Erythroblast (primary cell): ENCODE measurements around the gene TCF7L2.

Source experiments
- DNase-seq, 2 experiments: peaks; one replicate each; lab custom pipeline; 2025; lab: John Stamatoyannopoulos, UW
- GATA1 ChIP-seq: IDR thresholded peaks from 2 replicates; pipeline ENCODE4 v1.6.1; 2011; ENCODE audit warnings: low read depth, mild to moderate bottlenecking, control low read depth, low read length, moderate library complexity
- POLR2A ChIP-seq: IDR thresholded peaks from 2 replicates; pipeline ENCODE4 v1.6.1; 2011; ENCODE audit warnings: mild to moderate bottlenecking, low read length

TCF7L2 gene

DNA sequence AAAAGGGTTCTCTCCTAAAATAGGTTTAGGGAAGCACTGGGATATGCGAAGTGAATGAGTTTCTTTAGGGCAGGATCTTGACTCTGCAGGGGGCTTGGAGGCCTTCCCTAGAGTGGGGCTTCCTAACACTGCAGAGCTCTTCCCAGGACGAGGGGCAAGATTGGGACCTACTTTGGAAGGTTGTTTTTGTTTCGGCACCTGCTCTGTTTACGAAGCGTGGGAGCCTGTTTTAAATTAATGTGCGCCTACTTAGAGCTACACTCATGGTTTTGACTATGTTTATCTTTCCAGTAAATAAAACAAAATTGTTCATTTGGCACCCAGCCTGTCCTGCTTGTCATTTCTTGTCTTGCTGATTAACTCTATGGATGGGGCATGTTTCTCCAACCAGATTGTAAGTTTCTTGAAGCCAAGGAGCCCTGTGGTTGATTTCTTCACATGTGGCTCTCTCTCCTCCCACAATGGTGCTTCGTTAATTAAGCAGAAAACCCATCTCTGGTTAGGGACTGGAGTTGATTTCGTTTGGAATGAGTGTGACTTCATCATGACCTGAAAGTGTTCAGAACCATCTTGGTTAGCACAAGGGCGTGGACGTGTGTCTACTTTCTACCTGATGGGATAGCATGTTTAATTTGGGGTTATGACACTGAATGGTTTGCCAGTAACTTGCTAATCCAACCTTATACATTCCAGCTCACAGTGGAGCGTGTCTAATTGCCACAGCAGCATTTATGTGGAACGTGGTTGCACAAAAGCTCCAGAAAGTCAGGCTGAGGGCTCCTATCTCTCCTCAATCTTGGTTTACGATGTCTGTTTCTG is 98.1 kb downstream of the TCF7L2 start:
- TF ChIP-seq GATA1 (no peak), POLR2A (no peak)
- DNase-seq: no peak

DNA sequence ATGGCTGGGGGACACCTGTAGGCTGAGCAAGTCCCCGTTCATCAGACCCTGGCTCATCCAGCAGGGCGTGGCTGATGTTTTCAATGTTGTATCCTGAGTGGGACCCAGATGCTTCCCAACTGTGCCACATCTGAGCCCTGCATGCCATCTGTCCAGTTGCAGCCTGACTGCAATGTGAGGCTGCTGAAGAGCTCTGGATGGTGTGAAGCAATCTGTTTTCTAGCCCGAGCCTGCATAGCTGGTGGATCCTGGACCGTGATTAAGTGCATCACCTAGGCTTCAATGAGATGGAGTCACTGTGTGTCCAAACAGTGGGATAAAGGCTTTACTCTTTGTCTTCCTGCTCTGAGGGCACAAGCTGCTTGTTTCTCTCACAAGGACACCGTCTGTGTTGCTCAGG is 99.8 kb downstream of the TCF7L2 start:
- no peak for DNase-seq
- TF ChIP-seq POLR2A: no peak
- TF ChIP-seq GATA1: no peak

DNA sequence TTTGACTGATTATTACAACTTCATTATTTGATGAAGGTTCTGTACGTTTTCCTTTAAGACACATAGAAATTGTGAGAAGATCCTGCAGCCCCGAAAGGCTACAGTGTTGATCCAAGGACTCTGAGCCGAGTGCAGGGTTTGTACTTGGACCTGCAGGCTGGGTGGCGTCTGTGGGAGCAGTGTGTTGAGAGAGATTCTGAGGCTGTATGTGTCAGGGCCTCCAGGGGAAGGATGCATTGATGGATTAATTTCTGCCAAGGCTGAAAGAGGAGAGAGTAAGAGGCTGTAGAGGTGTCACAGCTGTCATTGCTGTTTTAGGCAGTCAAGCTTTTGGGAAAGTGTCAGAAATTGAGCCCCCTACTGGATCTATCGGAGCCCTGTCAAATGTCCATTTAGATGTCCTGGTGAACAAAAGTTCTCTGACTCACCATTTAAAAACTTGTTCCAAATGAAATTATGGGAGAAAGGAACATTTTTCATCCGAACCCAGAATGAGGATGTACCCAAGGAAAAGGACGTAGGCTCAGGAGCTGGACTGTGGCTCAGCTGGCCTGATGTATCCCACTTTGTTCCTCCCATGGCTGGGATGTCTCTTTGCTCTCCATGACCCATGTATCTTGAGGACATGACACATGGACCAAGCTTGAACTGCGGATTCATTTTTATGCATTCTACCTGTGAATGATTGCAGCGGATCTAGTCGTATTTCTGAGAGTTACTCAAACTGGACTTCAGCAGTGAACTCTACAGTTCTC is 102.2 kb downstream of the TCF7L2 start:
- no peak for DNase-seq
- TF ChIP-seq POLR2A: no peak
- TF ChIP-seq GATA1: no peak

DNA sequence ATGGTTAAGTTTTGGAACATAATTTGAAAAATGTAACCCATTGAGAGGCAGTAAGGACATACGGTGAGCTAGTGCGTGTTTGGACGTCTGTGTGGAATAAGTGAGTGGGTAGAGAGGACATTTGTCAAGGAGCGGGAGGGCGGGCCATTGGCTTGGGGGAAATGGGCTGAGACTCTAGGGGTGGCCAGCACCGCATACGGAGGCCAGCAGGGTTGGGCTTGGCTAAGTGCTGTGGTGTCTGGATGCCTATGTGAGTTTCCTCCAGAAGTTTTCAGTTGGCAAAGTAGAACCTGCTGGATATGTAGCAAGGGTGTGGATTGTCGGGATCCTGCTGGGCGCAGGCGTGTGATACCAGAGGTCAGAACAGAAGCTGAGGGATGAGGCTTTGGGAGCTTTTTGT is 103.0 kb downstream of the TCF7L2 start:
- no peak for DNase-seq

DNA sequence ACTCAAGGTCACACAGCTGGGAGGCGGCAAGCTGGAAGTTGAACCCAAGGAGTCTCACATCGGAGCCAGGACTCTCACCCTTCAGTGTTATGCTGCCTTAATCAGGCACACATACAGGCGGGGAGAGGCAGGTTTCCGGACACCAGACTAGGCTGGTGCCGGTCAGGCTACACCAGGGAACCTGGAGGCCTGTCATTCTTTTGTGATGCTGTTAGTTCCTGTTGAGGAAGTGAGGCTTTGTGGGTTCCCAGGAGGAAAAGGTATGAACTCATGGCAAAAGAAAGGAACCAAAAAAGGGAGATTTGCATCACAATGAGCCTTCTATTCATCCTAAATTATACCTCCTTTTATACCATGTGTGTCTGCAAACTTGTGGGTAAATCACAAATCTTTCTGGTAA is 103.8 kb downstream of the TCF7L2 start:
- no peak for DNase-seq
- TF ChIP-seq POLR2A: no peak
- TF ChIP-seq GATA1: no peak

More for the DNA sequence above, 103.0 kb downstream of the TCF7L2 start:
- no peak for TF ChIP-seq GATA1
- TF ChIP-seq POLR2A: no peak

DNA sequence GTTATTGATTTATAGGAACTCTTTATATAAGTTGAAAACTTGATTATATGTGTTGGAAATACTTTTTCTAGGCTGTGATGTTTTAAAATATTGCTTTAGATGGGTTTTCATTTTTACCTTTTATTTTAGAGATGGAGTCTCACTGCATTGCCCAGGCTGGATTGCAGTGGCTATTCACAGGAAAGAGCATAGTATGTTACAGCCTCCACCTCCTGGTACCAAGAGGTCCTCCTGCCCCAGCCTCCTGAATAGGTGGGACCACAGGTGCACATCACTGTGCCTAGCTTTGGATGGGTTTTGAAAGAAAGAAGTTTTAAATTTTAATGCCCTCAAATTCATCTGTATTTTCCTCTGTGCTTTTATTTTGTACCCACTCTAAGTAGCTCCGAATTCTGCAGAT is 105.4 kb downstream of the TCF7L2 start:
- TF ChIP-seq GATA1: no peak
- no peak for DNase-seq

DNA sequence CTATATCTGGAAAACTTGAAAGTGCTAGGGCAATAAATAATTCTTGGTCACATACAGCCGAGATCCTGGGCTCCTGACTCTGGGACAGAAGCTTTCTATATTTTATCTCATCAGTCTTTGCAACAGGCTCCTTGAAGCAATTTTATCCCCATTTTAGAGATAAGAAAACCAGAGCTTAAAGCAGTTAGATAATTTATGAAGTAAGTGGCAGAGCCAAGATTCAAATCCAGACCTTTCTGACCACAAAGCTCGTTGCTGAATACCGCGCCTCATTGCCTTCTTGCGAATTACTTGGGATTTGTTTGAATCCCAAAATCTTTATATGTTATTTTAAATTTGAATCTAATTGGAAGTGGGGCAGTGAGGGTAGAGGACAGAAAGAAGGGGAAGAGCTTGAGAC is 106.0 kb downstream of the TCF7L2 start:
- TF ChIP-seq GATA1 (no peak), POLR2A (no peak)
- DNase-seq: peak in 1 of 2 experiments; percentile 9

DNA sequence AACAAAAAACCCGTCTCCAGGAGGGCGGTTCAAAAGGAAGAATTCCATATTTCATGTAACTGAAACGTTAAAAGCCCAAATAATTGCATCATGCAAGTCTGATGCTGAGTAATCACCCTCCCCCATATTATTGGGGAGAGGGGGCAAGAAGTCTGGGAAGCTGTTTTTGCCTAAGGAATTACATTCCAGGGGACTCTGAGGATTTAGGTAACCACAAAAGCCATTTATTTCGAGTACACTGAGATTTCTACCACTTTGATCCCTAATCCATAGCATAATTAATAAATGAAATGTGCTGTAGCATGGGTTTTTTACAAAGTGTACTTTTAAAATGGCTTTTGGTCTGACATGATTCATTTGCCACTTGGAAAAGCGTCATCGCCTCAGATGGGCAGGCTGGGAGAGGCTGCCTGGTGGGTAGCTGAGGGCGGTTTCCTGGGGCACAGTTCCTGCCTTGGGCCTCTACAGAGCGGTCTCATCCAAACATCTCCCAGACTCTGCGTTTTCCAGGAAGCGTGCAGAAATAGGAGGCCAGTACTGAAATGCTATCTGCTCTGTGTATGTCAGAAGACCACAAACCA is 106.5 kb downstream of the TCF7L2 start:
- no peak for DNase-seq
- TF ChIP-seq POLR2A (no peak), GATA1 (no peak)

DNA sequence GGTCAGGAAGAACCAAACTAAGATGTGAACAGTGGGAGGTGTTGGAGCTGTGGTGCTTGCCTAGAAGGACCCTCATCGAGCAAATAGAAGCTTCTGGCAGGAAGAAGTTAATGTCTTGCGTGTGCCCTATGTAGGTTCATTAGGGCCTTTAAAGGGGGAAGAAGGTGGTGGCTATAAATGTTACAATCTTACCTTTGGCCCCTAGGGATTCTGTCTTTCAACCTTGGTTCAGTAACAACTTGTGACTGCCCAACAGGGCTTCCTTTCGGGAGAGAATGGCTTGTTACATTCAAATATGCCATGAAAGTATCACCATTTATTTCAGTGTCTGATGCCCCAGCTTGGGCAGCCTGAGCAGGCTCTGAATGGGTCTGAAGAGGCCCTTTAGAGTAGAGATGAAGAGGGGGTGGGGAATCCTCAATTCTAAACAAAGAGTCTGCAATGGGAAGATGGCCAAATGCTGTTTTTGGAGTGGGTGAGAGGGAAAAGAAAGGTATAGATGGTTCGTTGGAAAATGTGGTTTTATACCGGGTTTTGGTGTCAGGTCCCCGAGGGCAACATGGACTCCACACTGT is 108.0 kb downstream of the TCF7L2 start:
- no peak for DNase-seq
- TF ChIP-seq POLR2A (no peak), GATA1 (no peak)

DNA sequence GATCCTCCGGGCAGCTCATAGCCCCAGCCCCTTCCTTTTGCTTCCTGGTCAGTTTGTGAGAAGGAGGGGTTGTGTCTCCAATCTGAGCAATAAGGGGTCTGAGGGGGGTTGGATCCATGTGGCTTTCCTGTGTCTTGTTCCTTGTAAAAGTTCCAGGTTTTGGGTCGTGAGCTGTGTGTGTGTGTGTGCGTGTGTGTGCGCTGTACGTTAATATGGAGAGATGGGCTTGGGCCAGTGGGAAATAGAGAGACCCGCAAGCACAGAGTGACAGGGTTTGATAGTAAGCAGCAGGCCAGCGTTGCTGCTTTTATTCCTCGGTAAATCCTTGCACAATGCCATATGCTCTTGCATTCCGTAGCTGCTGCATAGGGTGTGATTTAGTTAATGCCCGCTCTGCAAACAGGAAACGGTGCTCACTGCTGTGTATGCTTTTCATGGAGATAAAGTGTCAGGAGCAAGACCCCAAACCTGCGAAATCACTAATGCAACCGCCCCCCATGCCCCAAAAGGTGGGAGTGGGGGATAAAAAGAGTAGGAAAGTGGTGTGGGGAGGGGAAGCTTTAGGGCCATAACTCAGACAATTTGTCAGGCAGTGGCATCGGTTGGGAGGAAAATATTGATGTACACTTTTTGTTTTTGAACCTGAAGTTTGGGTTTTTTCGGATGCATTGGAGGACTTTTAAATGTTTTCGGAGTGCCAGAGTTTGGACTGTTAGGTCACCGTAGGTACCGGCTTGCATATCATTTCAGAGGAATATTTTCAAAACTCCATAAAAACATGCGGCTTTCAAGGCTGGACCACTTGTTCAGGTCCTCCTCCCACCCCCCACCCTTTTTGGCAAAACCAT is 108.7 kb downstream of the TCF7L2 start:
- DNase-seq: no peak
- no peak for TF ChIP-seq GATA1
- no peak for TF ChIP-seq POLR2A

DNA sequence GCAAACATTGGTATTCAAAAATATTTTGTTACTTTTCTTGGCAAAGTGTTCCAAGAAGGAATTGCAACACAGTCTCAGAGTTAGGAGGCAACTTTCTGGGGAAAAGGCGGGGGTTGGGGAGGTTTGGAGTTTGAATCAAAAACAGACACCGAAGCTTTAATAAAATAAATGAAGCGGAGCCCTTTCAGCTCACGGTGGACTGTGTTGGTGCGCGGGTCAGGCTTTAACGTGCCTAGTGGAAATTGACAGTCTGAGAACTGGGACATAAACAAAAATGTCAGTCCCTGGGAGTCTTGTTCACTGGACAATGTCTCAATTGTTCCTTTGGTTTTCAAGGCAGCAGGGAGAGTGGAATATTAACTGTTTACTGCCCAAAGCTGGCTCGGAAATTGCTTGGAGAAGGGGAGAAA is 109.3 kb downstream of the TCF7L2 start:
- DNase-seq: no peak
- TF ChIP-seq GATA1 (no peak), POLR2A (no peak)

DNA sequence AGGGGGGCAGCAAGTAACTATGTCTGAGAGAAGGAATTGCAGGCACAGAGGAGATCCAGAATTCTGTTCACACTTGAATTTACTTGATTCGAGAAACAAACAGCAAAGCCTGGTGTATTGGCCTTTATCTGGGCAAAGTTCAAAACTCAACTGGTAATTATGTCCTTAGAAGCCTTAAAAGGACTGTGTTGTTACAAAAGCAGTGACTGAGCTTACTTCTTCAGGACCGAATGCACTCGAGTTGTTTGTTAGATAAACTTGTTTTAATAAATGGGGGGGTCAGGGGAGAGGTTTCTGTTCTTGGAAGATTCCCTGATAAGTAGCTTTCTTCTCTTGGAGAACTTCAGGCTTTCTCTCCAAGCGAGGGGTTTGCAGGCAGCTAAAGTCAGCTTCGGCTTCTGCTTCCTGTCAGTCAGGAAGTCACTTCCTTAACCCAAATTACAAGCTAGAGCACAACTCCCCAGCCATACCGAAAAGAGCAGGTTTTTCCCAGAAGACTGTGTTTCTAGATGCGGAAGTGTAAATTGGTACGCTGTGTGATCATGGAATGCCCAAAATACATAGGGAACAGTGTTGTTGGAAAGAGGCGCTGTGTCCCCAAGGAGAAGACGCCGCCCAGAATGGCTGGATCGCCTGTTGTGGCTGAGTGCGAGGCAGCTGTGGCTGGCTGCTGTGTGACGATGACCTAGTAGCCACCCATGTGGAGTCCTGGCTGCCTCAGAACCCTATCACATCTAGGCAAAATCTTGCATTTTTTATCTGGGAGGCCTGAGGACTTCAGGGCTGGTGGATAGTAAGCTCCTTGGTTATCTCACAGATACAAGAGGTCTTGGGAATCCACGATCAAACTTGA is 110.4 kb downstream of the TCF7L2 start:
- peak; percentile 80 to 96 for DNase-seq
- no peak for TF ChIP-seq GATA1
- no peak for TF ChIP-seq POLR2A
